Measurements from ENCODE around the gene TDRD9.

DNA sequence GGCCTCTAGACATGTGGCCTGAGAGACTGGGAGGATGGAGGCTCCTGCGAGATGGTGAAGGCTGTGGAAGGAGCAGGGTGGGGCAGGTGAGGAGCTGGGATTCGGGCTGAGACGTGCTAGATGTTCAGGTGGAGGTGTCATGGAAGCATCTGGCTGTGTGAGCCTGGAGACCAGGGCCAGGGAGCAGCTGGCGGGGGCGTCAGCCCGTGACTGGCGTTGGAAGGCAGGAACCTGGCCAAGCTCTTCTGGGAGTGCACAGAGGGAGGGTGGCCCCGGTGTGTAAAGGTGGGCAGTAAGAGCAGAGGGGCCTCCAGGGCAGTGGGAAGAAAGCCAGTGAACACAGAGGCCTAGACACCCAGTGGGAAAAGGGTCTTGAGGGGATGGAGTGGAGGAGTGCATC is 69.1 kb downstream of the TDRD9 start:
- no peak for TF ChIP-seq POLR2A (IDR thresholded peaks at IDR 0.05; ENCODE audit: low read length)
- no peak for TF ChIP-seq GATA1 (IDR thresholded peaks at IDR 0.05; ENCODE audit: low read depth, low read length)

All from erythroblast (primary cell).